ENCODE results near the gene NOTCH1.

NOTCH1 gene

DNA sequence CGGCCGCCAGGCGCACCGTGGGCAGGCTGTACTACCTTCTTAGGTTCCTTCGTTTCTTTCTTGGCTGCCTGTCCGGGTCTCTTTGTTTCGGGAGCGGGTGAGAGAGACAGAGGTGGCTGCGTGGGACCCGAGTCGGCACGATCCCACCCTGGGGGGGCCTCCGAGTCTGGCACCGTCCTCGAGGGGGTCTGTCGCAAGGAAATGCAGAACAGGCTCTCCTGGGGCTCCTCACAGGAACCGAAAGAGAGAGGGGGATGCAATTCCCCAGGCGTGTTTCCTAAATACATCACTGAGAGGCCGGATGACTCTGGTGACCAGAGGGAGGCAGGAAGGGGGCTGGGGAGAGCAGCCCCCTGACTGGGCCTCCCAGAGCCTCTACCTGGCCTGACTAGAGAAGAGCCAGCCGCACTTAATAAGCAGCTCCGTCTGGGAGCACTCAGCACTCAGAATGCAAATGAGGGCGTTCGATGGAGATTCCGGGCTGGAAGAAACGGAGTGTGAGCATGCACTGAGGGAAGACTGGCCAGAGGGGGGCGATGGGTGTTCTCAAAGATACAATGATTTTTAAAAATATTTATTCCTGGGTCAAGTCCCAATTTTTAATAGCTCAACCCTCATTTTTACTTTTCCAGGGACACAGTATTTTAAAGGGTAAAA is 94.5 kb downstream of the NOTCH1 start:
- Histone ChIP-seq H4K8ac (ENCODE audit: low read depth, low read length) (no peak overlapping the region), H3K4me2 (ENCODE audit: insufficient read depth, low read length, poor library complexity, severe bottlenecking) (no peak overlapping the region), H3K4me3 (ENCODE audit: low read length in 2 of 2) (no peak overlapping the region), H3K9ac (ENCODE audit: low read depth, low read length, poor library complexity) (no peak overlapping the region), H2AFZ (ENCODE audit: low read length) (no peak overlapping the region), H2BK12ac (ENCODE audit: low read length) (no peak overlapping the region), H3K14ac (ENCODE audit: low read length) (no peak overlapping the region), H3K4ac (ENCODE audit: low read length) (no peak overlapping the region), H2BK5ac (ENCODE audit: low read length) (peak overlapping the region; percentile 7), H3K27ac (replicated peaks; ENCODE audit: low read length) (no peak overlapping the region), H2AK5ac (ENCODE audit: low read depth, low read length) (no peak overlapping the region), H3K18ac (ENCODE audit: low read length) (no peak overlapping the region), H3K9me3 (replicated peaks in 1 of 2; ENCODE audit: control insufficient read depth in 2 of 2, insufficient read depth in 1 of 2, low read depth in 1 of 2, low read length in 2 of 2) (no peaks in the 10 kb centered on the region), H3K79me1 (ENCODE audit: low read depth, low read length) (peaks cover 2% of the 10 kb centered on the region), H3K36me3 (replicated peaks in 1 of 2; ENCODE audit: control insufficient read depth in 2 of 2, insufficient read depth in 2 of 2, low read length in 2 of 2) (peaks cover 64 to 90% of the 10 kb centered on the region in 2 donors), H3K27me3 (ENCODE audit: control insufficient read depth in 3 of 3, insufficient read depth in 3 of 3, low read depth in 1 of 3, low read length in 3 of 3) (no peaks in the 10 kb centered on the region), H3K23ac (ENCODE audit: low read depth, low read length, poor library complexity) (no peak overlapping the region), H2BK15ac (ENCODE audit: low read length) (no peak overlapping the region), H4K91ac (ENCODE audit: low read depth, low read length, poor library complexity) (no peak overlapping the region), H3K4me1 (ENCODE audit: control insufficient read depth in 2 of 2, insufficient read depth in 1 of 2, low read depth in 1 of 2, low read length in 2 of 2) (no peaks in the 10 kb centered on the region), H2BK120ac (ENCODE audit: low read depth, low read length) (no peak overlapping the region)
- no CpG with 5 or more reads among the region's 26 CpGs for WGBS, 2 donors (ENCODE audit: extremely low coverage in 2 of 2, insufficient read length in 2 of 2, insufficient replicate concordance in 1 of 2)
- DNase-seq (ENCODE audit: low spot score) = no peak

DNA sequence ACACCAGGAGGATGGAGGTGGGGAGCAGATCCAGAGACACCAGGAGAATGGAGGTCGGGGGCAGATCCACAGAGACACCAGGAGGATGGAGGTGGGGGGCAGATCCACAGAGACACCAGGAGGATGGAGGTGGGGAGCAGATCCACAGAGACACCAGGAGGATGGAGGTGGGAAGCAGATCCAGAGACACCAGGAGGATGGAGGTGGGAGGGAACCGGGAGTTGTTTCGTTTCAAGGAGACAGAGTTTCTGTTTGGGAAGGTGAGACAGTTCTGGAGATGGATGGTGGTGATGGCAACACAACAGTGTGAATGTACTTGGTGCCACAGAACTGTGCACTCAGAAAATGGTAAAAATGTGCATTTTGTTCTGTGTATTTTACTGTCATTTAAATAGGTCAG is 97.2 kb downstream of the NOTCH1 start:
- Histone ChIP-seq H4K8ac (ENCODE audit: low read depth, low read length) (peak overlapping the region; percentile 65), H3K36me3 (replicated peaks in 1 of 2; ENCODE audit: control insufficient read depth in 2 of 2, insufficient read depth in 2 of 2, low read length in 2 of 2) (peaks cover 55 to 90% of the 10 kb centered on the region in 2 donors), H4K91ac (ENCODE audit: low read depth, low read length, poor library complexity) (no peak overlapping the region), H3K79me1 (ENCODE audit: low read depth, low read length) (peaks cover 4% of the 10 kb centered on the region), H2BK5ac (ENCODE audit: low read length) (no peak overlapping the region), H3K18ac (ENCODE audit: low read length) (no peak overlapping the region), H2AFZ (ENCODE audit: low read length) (no peak overlapping the region), H3K4me3 (ENCODE audit: low read length in 2 of 2) (no peak overlapping the region), H3K4me2 (ENCODE audit: insufficient read depth, low read length, poor library complexity, severe bottlenecking) (no peak overlapping the region), H2AK5ac (ENCODE audit: low read depth, low read length) (no peak overlapping the region), H2BK15ac (ENCODE audit: low read length) (no peak overlapping the region), H2BK120ac (ENCODE audit: low read depth, low read length) (no peak overlapping the region), H2BK12ac (ENCODE audit: low read length) (no peak overlapping the region), H3K27ac (replicated peaks; ENCODE audit: low read length) (no peak overlapping the region), H3K23ac (ENCODE audit: low read depth, low read length, poor library complexity) (no peak overlapping the region), H3K14ac (ENCODE audit: low read length) (no peak overlapping the region), H3K9me3 (replicated peaks in 1 of 2; ENCODE audit: control insufficient read depth in 2 of 2, insufficient read depth in 1 of 2, low read depth in 1 of 2, low read length in 2 of 2) (no peaks in the 10 kb centered on the region), H3K27me3 (ENCODE audit: control insufficient read depth in 3 of 3, insufficient read depth in 3 of 3, low read depth in 1 of 3, low read length in 3 of 3) (no peaks in the 10 kb centered on the region), H3K4me1 (ENCODE audit: control insufficient read depth in 2 of 2, insufficient read depth in 1 of 2, low read depth in 1 of 2, low read length in 2 of 2) (no peaks in the 10 kb centered on the region), H3K9ac (ENCODE audit: low read depth, low read length, poor library complexity) (no peak overlapping the region), H3K4ac (ENCODE audit: low read length) (no peak overlapping the region)
- no CpG with 5 or more reads among the region's 3 CpGs for WGBS, 2 donors (ENCODE audit: extremely low coverage in 2 of 2, insufficient read length in 2 of 2, insufficient replicate concordance in 1 of 2)
- DNase-seq (ENCODE audit: low spot score) = no peak

- no peak overlapping the region for H2AK5ac ChIP-seq (ENCODE audit: low read depth, low read length)
- H2BK120ac ChIP-seq (ENCODE audit: low read depth, low read length) = no peak overlapping the region
- no peak overlapping the region for H3K27ac ChIP-seq (replicated peaks; ENCODE audit: low read length)
- peaks cover 60 to 96% of the 10 kb centered on the region in 2 donors for H3K36me3 ChIP-seq (replicated peaks in 1 of 2; ENCODE audit: control insufficient read depth in 2 of 2, insufficient read depth in 2 of 2, low read length in 2 of 2)
- no peaks in the 10 kb centered on the region for H3K9me3 ChIP-seq (replicated peaks in 1 of 2; ENCODE audit: control insufficient read depth in 2 of 2, insufficient read depth in 1 of 2, low read depth in 1 of 2, low read length in 2 of 2)
- H3K18ac ChIP-seq (ENCODE audit: low read length) = no peak overlapping the region
- peaks cover 4% of the 10 kb centered on the region for H3K79me1 ChIP-seq (ENCODE audit: low read depth, low read length)
- no peak overlapping the region for H3K14ac ChIP-seq (ENCODE audit: low read length)
- H3K4me2 ChIP-seq (ENCODE audit: insufficient read depth, low read length, poor library complexity, severe bottlenecking) = no peak overlapping the region
- H4K8ac ChIP-seq (ENCODE audit: low read depth, low read length) = peak overlapping the region; percentile 92
- no peaks in the 10 kb centered on the region for H3K4me1 ChIP-seq (ENCODE audit: control insufficient read depth in 2 of 2, insufficient read depth in 1 of 2, low read depth in 1 of 2, low read length in 2 of 2)
- H3K9ac ChIP-seq (ENCODE audit: low read depth, low read length, poor library complexity) = peak overlapping the region; percentile 81
- WGBS, 2 donors (ENCODE audit: extremely low coverage in 2 of 2, insufficient read length in 2 of 2, insufficient replicate concordance in 1 of 2) = no CpG with 5 or more reads among the region's 27 CpGs
- no peak overlapping the region for H2BK15ac ChIP-seq (ENCODE audit: low read length)
- no peak overlapping the region for H3K23ac ChIP-seq (ENCODE audit: low read depth, low read length, poor library complexity)
- no peak overlapping the region for H2BK5ac ChIP-seq (ENCODE audit: low read length)
- no peaks in the 10 kb centered on the region for H3K27me3 ChIP-seq (ENCODE audit: control insufficient read depth in 3 of 3, insufficient read depth in 3 of 3, low read depth in 1 of 3, low read length in 3 of 3)
- no peak overlapping the region for H3K4ac ChIP-seq (ENCODE audit: low read length)
- no peak overlapping the region for H2BK12ac ChIP-seq (ENCODE audit: low read length)
- no peak overlapping the region for H4K91ac ChIP-seq (ENCODE audit: low read depth, low read length, poor library complexity)
- no peak overlapping the region for H2AFZ ChIP-seq (ENCODE audit: low read length)
- H3K4me3 ChIP-seq (ENCODE audit: low read length in 2 of 2) = no peak overlapping the region
- no peak for DNase-seq (ENCODE audit: low spot score)
These were observed 98.6 kb downstream of the NOTCH1 start for GRCh38 chr9:136447173-136447778.

DNA sequence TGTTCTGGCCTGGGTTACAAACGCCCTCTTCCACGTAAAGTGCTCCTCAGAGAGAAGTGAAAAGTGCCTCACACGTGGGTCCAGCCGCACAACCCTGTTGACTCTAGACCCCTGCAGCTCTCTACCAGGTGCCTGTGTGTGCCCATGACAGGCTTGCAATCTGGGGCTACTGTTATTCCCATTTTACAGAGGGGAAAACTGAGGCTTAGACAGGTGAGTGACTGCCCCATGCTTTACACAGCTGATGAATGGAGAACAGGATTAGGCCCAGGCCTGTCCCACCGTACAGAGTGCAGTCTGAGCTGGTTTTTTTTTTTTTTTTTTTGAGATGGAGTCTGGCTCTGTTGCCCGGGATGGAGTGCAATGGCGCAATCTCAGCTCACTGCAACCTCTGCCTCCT is 100.0 kb downstream of the NOTCH1 start:
- no peak for DNase-seq (ENCODE audit: low spot score)
- no peak overlapping the region for H4K91ac ChIP-seq (ENCODE audit: low read depth, low read length, poor library complexity)
- H3K27me3 ChIP-seq (ENCODE audit: control insufficient read depth in 3 of 3, insufficient read depth in 3 of 3, low read depth in 1 of 3, low read length in 3 of 3) = no peaks in the 10 kb centered on the region
- no peak overlapping the region for H3K9ac ChIP-seq (ENCODE audit: low read depth, low read length, poor library complexity)
- no peak overlapping the region for H3K4me2 ChIP-seq (ENCODE audit: insufficient read depth, low read length, poor library complexity, severe bottlenecking)
- no peak overlapping the region for H3K4ac ChIP-seq (ENCODE audit: low read length)
- H3K79me1 ChIP-seq (ENCODE audit: low read depth, low read length) = peaks cover 2% of the 10 kb centered on the region
- H2BK120ac ChIP-seq (ENCODE audit: low read depth, low read length) = no peak overlapping the region
- H3K14ac ChIP-seq (ENCODE audit: low read length) = no peak overlapping the region
- H2BK5ac ChIP-seq (ENCODE audit: low read length) = no peak overlapping the region
- H3K4me1 ChIP-seq (ENCODE audit: control insufficient read depth in 2 of 2, insufficient read depth in 1 of 2, low read depth in 1 of 2, low read length in 2 of 2) = no peaks in the 10 kb centered on the region
- no peak overlapping the region for H3K4me3 ChIP-seq (ENCODE audit: low read length in 2 of 2)
- H3K23ac ChIP-seq (ENCODE audit: low read depth, low read length, poor library complexity) = no peak overlapping the region
- no peak overlapping the region for H2AFZ ChIP-seq (ENCODE audit: low read length)
- WGBS, 2 donors (ENCODE audit: extremely low coverage in 2 of 2, insufficient read length in 2 of 2, insufficient replicate concordance in 1 of 2) = no CpG with 5 or more reads among the region's 7 CpGs
- no peak overlapping the region for H3K27ac ChIP-seq (replicated peaks; ENCODE audit: low read length)
- H3K36me3 ChIP-seq (replicated peaks in 1 of 2; ENCODE audit: control insufficient read depth in 2 of 2, insufficient read depth in 2 of 2, low read length in 2 of 2) = peaks cover 65 to 99% of the 10 kb centered on the region in 2 donors
- no peak overlapping the region for H2BK12ac ChIP-seq (ENCODE audit: low read length)
- no peak overlapping the region for H3K18ac ChIP-seq (ENCODE audit: low read length)
- no peak overlapping the region for H2BK15ac ChIP-seq (ENCODE audit: low read length)
- H3K9me3 ChIP-seq (replicated peaks in 1 of 2; ENCODE audit: control insufficient read depth in 2 of 2, insufficient read depth in 1 of 2, low read depth in 1 of 2, low read length in 2 of 2) = no peaks in the 10 kb centered on the region
- no peak overlapping the region for H4K8ac ChIP-seq (ENCODE audit: low read depth, low read length)
- H2AK5ac ChIP-seq (ENCODE audit: low read depth, low read length) = no peak overlapping the region
